GM20431 (cell line): ENCODE measurements around the gene CFAP97D2.
"Not testable (repeated sequence)": the region's sequence is repeated elsewhere in the genome, so short reads cannot be mapped to it uniquely, and the experiment has no call there.

Experiments used
- in situ Hi-C: fragments of 300-500 bp; cut with MseI, MboI; formaldehyde crosslinking; loops from one replicate; pipeline ENCODE4 v1.15.0; 2020; ENCODE audit warnings: low sequenced_read_pairs; ENCODE audit not compliant: unreplicated experiment

Gene CFAP97D2

GRCh38 chr13:114179087-114179658 lies at the start of gene CFAP97D2:
Gene CFAP97D2, plus strand, starts transcription at chr13:114179257. Its CDS starts 74 bp downstream, at chr13:114179331.
- in situ Hi-C loops, result no loop called here

GRCh38 chr13:114129649-114130062 lies 49.4 kb upstream of the CFAP97D2 start:
- in situ Hi-C loops, result no loop called here

- in situ Hi-C loops, result no loop called here
Measured at GRCh38 chr13:114130131-114130836, 48.8 kb upstream of the CFAP97D2 start.

GRCh38 chr13:114130837-114131582 lies 48.0 kb upstream of the CFAP97D2 start:
- in situ Hi-C loops, result no loop called here

GRCh38 chr13:114131583-114132418 lies 47.3 kb upstream of the CFAP97D2 start:
- in situ Hi-C loops, result no loop called here

- in situ Hi-C loops, result no loop called here
Measured at GRCh38 chr13:114132419-114133121, 46.5 kb upstream of the CFAP97D2 start, which contains the start of gene RASA3. Gene RASA3, minus strand, starts transcription at chr13:114132623. Its CDS starts 134 bp downstream, at chr13:114132489.

- in situ Hi-C loops, result not testable (repeated sequence)
Measured at GRCh38 chr13:114133126-114133525, 45.9 kb upstream of the CFAP97D2 start.

- in situ Hi-C loops, result not testable (repeated sequence)
Measured at GRCh38 chr13:114133552-114133951, 45.5 kb upstream of the CFAP97D2 start.

GRCh38 chr13:114134111-114134943 lies 44.7 kb upstream of the CFAP97D2 start:
- in situ Hi-C loops, result no loop called here

- in situ Hi-C loops, result no loop called here
Measured at GRCh38 chr13:114134944-114135610, 44.0 kb upstream of the CFAP97D2 start.

- in situ Hi-C loops, result no loop called here
Measured at GRCh38 chr13:114135731-114136171, 43.3 kb upstream of the CFAP97D2 start.

- in situ Hi-C loops, result no loop called here
Measured at GRCh38 chr13:114136576-114136975, 42.5 kb upstream of the CFAP97D2 start.

- in situ Hi-C loops, result no loop called here
Measured at GRCh38 chr13:114140131-114140905, 38.7 kb upstream of the CFAP97D2 start.

- in situ Hi-C loops, result no loop called here
Measured at GRCh38 chr13:114140906-114141250, 38.2 kb upstream of the CFAP97D2 start.

- in situ Hi-C loops, result no loop called here
Measured at GRCh38 chr13:114141261-114141996, 37.6 kb upstream of the CFAP97D2 start.

- in situ Hi-C loops, result no loop called here
Measured at GRCh38 chr13:114142137-114142550, 36.9 kb upstream of the CFAP97D2 start.
